Measurements from ENCODE around the gene BICD1.

Gene BICD1

DNA sequence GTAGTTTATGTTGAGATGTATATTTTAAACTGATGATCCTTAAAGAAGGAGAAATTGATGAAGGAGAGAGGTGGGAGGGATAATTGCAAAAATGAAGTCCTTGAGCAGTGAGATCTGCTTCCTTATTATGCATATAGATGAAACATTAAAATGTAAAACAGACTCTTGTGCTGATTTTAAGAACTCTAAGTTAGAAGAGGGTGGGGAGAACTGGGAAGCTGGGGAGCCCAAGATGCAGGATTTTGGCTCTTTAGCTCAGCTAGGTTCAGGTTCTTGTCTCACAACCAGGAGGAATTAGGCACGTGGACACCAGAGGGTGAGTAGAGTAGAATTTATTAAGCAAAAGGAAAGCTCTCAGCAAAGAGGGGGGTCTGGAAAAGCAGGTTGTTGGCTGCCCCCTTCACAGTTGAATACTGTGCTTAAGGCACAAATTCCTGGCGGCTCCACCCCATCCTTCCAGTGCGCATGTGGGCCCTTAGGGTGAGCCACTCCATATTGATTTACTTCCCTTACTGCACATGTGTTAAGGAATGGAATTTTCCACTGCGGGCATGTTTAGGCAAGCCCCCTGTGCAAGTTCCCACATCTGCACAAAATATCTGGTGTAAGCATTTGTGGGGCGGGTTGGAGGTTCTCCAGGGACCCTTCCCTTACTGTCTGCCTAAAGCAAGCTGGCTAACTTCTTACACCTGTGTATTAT, 141.9 kb downstream of the BICD1 start:
- DNase-seq (ENCODE audit: low read depth), result peak; percentile 86
- TF ChIP-seq, protein P1, sequence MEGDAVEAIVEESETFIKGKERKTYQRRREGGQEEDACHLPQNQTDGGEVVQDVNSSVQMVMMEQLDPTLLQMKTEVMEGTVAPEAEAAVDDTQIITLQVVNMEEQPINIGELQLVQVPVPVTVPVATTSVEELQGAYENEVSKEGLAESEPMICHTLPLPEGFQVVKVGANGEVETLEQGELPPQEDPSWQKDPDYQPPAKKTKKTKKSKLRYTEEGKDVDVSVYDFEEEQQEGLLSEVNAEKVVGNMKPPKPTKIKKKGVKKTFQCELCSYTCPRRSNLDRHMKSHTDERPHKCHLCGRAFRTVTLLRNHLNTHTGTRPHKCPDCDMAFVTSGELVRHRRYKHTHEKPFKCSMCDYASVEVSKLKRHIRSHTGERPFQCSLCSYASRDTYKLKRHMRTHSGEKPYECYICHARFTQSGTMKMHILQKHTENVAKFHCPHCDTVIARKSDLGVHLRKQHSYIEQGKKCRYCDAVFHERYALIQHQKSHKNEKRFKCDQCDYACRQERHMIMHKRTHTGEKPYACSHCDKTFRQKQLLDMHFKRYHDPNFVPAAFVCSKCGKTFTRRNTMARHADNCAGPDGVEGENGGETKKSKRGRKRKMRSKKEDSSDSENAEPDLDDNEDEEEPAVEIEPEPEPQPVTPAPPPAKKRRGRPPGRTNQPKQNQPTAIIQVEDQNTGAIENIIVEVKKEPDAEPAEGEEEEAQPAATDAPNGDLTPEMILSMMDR (IDR thresholded peaks at IDR 0.05; ENCODE audit: insufficient read depth, low read depth, low read length, missing control alignments), result no peak
- no peak overlapping the region for H3K4me3 ChIP-seq (ENCODE audit: low read length)

DNA sequence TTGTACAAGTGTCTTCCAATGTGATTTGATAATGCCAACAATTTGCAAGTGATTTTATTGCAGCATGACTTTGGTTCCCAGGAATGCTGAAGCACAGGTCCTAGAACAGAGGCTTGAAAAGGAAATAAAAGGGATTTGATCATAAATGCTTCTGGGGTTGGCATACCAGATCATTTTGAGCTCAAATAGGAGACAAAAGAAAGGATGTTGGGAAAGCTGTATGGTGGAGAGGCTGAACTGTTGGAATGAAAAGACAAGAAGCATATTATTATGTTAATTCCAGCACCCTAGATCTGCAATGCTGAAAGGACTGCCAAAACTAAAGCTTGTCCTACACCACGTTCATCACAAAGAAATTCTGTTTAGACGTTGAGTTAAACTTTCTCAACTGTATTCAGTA, 143.1 kb downstream of the BICD1 start:
- TF ChIP-seq, protein P1 (IDR thresholded peaks at IDR 0.05; ENCODE audit: insufficient read depth, low read depth, low read length, missing control alignments), result no peak
- no peak overlapping the region for H3K4me3 ChIP-seq (ENCODE audit: low read length)
- peak; percentile 70 for DNase-seq (ENCODE audit: low read depth)

DNA sequence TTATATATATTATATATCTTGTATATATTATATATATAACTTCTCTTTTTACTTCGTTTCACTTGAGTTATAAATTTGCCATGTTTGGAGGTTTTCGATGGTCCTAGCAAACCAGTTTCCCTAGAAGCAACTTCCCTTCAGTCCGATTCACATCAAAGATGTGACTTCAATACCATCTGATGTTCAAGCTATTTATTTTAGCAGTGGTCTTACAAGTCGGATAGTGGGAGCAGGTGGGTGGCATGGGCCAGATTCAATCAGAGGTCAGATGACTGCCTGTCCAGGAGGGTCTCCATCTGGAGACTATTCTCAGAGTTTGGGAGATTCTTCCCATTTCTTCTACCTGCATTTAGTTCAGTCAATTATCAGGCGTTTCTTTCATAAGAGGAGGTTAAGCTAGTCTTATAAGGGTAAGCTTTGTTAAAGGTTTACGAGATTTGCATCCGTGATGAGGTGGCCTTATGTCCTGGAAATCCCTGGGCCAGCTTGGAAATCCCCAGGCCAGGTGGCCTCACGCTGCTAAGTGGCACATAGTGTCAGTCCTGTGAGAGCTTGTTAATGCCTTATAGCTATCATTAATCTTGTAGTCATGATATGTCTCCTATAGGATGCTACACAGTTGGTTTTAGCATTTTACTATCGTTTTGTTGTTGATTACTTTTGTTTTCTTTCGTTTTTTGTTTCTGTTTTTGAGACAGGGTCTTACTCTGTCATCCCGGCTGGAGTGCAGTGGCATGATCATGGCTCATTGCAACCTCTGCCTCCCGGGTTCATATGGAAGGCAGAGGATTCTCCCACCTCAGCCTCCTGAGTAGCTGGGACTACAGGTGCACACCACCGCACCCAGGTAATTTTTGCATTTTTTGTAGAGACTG, 145.8 kb downstream of the BICD1 start:
- TF ChIP-seq, protein P1 (IDR thresholded peaks at IDR 0.05; ENCODE audit: insufficient read depth, low read depth, low read length, missing control alignments), result no peak
- DNase-seq (ENCODE audit: low read depth), result no peak
- no peak overlapping the region for H3K4me3 ChIP-seq (ENCODE audit: low read length)

DNA sequence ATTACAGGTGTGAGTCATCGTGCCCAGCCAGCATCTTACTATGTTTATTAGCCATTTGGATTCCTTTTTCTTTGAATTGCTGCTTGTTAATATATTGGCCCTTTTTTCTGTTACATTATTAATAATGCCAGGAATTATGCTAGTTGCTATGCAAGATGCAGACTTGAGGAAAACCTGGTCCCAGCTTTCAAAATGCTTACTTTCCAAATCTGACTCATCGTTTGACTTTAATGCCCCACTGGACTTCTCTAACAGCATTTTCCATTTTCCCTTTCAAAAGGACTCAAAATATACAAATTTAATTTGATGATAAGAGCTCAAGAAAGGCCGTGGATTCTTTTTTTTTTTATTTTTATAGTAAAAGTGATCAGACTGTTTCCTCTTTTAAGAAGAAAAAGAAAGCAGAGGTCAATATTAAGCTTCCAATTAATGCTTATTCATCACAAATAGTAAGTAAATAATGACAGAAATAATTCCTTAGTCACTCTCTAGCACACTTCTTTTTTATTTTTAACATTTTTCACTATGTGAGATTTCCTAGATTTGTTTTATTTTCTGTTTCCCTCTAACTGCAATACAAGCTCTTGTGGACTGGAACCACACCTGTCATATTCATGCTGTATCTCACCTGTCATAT, 146.6 kb downstream of the BICD1 start:
- TF ChIP-seq, protein P1 (IDR thresholded peaks at IDR 0.05; ENCODE audit: insufficient read depth, low read depth, low read length, missing control alignments), result no peak
- DNase-seq (ENCODE audit: low read depth), result no peak
- no peak overlapping the region for H3K4me3 ChIP-seq (ENCODE audit: low read length)

DNA sequence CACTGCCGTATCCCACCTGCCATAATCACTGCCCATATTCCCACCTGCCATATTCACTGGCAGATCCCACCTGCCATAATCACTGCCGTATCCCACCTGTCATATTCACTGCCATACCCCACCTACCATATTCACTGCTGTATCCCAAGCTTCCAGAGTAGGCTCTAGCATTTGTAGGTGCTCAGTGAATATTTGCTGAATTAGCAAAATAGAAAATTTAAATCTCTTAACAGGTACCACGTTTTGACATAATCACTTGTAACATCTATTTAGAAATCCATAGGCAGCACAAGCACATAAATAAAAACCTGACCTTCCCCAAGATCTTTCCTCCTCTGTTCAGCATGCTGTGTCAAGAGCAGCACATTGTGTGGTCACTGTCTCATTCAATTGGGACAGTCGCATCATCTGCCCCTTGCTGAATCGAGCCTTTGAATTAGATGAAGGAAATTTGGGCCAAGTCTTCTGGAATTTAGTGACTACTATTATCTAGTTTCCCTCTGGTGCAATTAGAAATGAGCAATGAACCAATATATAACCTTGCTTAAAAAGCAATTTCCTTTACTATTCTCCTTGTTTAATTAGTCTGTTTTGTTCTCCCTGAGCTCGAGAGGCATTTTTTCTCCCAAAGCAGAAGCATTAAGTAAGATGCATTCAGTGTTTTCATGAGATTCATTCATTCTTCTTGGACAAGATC, 147.8 kb downstream of the BICD1 start:
- H3K4me3 ChIP-seq (ENCODE audit: low read length), result no peak overlapping the region
- TF ChIP-seq, protein P1 (IDR thresholded peaks at IDR 0.05; ENCODE audit: insufficient read depth, low read depth, low read length, missing control alignments), result no peak
- no peak for DNase-seq (ENCODE audit: low read depth)

DNA sequence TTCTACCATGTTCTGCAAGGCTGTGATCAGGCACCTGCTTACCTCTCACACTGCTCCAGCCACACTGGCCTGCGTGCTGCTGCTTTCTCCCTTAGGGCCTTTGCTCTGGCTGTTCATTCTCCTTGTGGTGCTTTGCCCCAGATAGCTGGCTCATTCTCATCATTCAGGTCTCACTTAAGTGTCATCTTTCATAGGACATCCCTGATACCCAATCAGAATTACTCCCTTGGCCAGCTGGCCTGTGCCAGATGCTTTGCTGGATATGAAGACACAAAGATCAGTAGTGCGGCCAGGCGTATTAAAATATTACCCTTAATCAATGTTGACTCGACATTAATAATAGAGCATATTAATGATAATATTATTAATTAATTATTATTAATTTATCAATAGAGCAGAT, 148.9 kb downstream of the BICD1 start:
- no peak overlapping the region for H3K4me3 ChIP-seq (ENCODE audit: low read length)
- no peak for DNase-seq (ENCODE audit: low read depth)
- TF ChIP-seq, protein P1 (IDR thresholded peaks at IDR 0.05; ENCODE audit: insufficient read depth, low read depth, low read length, missing control alignments), result no peak
